Activated gamma-delta T cell (primary cell): ENCODE data around the gene RGS6.

ENCODE experiments used
- DNase-seq: peaks from one replicate; lab custom pipeline; 2025; lab: John Stamatoyannopoulos, UW

The RGS6 gene

GRCh38 chr14:72608391-72609204, 676.4 kb downstream of the RGS6 start:
- DNase-seq = no peak

- no peak for DNase-seq
Observed at GRCh38 chr14:72609205-72609916, 677.1 kb downstream of the RGS6 start.

- DNase-seq = no peak
Observed at GRCh38 chr14:72610096-72610830, 678.0 kb downstream of the RGS6 start.

GRCh38 chr14:72610831-72611200, 678.6 kb downstream of the RGS6 start:
- DNase-seq = no peak

- DNase-seq = no peak
Observed at GRCh38 chr14:72611506-72611905, 679.3 kb downstream of the RGS6 start.

DNA sequence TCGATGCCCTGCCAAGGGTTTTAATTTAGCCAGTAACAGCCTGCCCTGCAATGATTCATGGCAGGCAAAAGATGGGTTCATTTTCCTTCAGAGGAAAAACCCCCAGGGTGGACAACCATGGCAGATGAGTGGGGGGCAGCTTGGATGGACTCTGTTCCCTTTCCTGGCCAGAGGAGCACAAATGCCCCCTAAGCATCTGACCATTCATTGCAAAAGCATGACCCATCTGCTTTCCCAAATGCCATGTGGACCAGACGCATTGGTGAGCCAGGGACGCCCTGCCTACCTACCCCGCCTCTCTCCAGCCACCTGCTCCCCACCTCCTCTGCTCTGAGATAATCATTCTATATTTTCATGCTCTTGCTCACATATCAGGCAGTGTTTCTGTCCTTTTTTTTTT, 679.8 kb downstream of the RGS6 start:
- no peak for DNase-seq

GRCh38 chr14:72613231-72613974, 681.2 kb downstream of the RGS6 start:
- DNase-seq = no peak

DNA sequence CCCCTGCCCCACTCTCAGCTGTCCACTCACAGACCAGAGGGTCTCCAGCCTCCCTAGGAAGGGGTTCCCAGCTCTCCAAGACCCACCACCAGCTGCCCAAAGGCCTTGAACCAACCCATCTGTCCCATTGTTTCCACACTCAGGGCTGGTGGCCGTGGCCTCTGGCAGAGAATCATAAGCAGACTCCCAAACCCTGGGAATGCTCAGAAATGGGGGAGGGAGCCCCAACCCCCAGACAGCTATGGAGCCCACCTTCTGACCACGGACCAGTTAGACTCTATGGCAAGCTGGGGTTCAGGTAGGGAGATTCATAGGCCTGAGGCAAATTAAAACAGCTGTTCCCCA, 681.7 kb downstream of the RGS6 start:
- DNase-seq = no peak

DNA sequence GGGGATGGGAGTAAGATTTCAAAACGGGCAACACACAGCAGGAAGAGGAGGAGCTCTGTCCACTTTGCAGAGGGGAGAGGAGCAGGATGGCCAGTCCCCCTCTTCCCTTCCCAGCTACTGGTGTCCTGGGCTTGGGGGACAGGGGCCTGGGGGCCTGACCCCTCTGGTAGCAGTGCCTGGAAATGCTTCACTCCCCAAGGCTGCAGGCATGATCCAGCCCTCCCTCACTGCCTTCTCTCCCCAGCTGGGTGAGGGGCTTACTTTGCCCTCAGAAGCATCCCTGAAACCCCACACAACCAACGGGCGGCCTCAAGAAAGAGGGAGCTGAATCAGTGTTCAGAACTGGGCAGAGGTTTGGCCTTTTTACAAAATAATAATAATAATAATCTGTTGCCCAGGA, 682.1 kb downstream of the RGS6 start:
- no peak for DNase-seq

- no peak for DNase-seq
Observed at GRCh38 chr14:72614891-72615415, 682.7 kb downstream of the RGS6 start.

DNA sequence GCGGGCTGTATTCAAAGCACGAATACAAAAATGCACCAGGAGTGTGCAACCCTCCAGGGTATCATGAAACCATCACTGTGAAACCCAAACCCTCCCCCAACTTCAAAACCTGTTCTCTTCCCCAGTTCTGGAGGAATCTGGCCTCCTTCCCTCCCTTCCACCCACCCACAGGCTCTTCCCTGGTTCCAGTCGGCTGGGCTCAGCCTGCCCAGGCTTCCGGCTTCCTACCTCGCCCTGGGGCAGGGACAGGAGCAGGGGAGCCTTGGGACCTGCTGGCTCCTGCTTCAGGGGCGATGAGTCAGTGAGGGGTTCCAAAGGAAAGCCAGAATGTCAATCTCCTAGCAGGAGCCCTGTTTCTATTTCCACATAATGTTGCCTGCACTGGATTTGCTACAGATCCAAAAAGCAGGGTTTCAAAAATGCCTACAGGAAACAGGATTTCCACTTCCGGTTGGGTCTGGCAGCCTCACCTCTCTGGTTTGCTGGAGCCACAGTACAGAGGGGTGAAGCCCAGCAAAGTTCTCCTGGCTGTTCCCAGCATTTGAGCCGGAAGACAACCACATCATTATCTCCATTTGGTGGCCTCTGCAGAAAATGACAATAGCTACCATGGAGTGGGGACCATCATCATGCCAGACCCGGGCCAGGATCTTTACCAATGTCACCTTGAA, 683.4 kb downstream of the RGS6 start:
- no peak for DNase-seq
